GM18508 (cell line): ENCODE data around the gene CAMKMT.

ENCODE experiments used
- ATAC-seq: cut with Tn5 transposase; IDR thresholded peaks from one replicate; pipeline ENCODE4 v1.9.1; 2021; ENCODE audit warnings: moderate number of reproducible peaks; ENCODE audit not compliant: insufficient read depth, unreplicated experiment

The CAMKMT gene

DNA sequence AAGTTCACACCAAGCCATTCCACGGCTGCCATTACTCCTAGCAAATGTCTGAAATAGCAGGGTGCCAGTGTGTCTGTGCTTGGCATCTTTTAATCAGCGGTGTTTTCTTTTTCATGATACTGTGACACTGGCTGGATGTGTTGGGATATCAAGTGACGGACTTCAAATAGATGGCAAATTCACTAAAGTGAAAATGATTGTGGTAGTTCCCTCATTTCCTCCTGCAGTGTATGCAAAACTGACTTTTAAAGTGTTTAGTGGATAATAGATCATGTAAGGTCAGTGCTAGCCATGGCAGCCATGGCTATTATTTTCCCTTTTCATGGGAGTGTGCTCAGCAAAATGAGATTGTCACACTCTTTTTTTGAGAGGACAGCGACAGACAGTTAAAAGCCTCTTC, 318.2 kb downstream of the CAMKMT start:
- no peak for ATAC-seq

GRCh38 chr2:44680424-44680971, 318.8 kb downstream of the CAMKMT start:
- ATAC-seq, result no peak

- no peak for ATAC-seq
Measured at GRCh38 chr2:44680983-44681531, 319.3 kb downstream of the CAMKMT start.

DNA sequence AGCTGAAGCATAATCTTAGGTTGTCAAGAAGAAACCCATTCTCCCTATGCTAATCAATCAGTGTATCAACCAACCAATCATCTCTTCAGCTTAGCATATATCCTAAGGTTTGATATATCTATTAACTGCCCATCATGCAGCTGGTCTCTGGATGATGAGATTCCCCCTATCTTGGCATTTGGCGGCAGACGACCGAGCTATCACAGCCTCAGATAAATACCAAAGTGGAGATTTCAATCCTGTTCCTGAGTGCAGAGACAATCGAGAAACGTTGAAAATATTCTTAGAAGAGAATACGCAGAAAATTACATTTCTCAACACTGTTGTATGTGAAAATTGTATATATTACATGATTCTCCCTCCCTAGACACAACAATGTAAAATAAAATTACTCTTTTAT, 320.7 kb downstream of the CAMKMT start:
- ATAC-seq, result no peak

- ATAC-seq, result no peak
Measured at GRCh38 chr2:44684559-44684958, 322.8 kb downstream of the CAMKMT start.

- ATAC-seq, result no peak
Measured at GRCh38 chr2:44686561-44686960, 324.8 kb downstream of the CAMKMT start.

DNA sequence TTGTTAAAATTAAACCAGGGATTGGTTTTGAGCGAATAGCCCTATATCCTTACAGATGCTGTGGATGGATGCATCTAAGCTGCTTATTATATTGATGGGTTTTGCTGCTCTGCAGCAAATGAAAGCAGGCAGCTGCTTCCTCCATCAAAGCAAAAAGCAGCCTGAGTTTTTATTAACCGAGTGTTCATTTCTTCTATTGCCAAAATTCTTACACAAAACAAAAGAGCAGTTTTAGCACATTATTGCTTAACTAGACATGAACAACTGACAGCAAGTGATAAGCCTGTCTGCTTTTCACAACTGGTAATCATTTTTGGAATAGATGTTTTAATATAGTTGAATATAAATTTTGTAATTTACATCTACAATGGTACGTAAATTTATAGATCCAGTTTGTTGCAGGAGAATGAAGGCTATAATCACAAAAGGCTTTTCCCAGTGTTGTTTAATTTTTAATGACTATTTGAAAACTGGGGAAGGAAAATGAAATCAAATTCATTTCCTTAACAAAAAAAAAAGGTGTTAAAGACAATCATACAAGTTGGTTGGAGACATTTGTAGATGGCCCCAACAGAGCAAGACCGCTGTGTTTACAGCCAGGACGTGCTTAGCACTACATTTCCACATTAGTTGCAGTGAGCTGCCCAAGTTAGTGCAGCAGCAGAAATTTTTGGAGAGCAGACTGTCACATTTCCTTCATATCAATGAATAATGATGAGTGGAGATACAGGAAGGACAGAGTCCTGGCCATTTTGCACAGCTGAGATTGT, 326.1 kb downstream of the CAMKMT start:
- ATAC-seq, result no peak

DNA sequence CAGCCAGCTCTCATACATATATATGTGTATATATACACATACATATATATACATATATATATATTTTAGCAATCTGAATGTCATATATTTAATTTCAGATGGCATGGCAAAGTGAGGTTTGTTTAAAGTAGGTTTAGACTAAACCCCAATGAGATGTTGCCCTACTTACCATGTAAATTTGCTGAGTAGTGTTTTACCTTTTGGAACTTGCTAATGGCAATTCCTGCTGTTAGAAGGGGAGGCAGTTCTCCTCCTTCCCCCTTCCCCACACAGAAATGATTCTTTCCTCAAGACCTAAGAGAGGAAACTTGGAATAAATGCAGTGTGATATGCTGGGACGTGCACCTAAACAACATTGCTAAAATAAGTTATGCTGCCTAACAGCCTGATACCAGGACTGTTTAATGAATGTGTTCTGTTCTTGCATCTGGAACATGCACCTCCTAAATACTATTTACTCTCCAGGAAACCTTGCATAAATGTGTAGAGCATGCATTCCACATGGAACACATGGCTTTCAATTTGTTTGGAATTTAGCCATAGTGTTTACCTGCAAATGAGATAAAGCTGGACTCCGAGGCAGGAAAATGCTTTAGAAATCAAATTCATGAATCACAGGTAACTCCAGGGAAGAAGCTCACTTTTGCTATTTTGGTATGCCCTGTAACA, 326.8 kb downstream of the CAMKMT start:
- no peak for ATAC-seq

DNA sequence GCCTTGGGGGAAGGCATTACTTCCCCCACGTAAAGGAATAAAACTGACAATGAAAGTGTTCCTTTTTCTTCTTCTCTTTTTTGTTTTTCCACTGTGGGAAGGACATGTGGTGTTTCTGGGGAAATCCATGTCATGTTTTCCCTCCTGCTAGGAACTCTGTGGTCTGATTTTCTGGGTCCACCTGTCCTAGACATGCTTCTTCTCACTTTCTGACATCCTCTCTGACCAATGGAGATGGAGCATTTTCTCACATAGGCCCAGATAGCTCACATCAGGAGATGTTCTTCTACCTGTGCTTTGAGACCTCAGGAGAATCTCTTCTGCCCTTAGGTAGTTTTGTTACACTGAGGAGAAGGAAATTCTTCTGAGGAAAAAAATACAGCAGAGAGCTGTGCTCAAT, 327.8 kb downstream of the CAMKMT start:
- ATAC-seq, result no peak

- ATAC-seq, result no peak
Measured at GRCh38 chr2:44691174-44691785, 329.5 kb downstream of the CAMKMT start.

- ATAC-seq, result no peak
Measured at GRCh38 chr2:44692821-44693220, 331.1 kb downstream of the CAMKMT start.

GRCh38 chr2:44700824-44701223, 339.1 kb downstream of the CAMKMT start:
- no peak for ATAC-seq

GRCh38 chr2:44705356-44705755, 343.6 kb downstream of the CAMKMT start:
- ATAC-seq, result no peak

- no peak for ATAC-seq
Measured at GRCh38 chr2:44705876-44706480, 344.2 kb downstream of the CAMKMT start.

DNA sequence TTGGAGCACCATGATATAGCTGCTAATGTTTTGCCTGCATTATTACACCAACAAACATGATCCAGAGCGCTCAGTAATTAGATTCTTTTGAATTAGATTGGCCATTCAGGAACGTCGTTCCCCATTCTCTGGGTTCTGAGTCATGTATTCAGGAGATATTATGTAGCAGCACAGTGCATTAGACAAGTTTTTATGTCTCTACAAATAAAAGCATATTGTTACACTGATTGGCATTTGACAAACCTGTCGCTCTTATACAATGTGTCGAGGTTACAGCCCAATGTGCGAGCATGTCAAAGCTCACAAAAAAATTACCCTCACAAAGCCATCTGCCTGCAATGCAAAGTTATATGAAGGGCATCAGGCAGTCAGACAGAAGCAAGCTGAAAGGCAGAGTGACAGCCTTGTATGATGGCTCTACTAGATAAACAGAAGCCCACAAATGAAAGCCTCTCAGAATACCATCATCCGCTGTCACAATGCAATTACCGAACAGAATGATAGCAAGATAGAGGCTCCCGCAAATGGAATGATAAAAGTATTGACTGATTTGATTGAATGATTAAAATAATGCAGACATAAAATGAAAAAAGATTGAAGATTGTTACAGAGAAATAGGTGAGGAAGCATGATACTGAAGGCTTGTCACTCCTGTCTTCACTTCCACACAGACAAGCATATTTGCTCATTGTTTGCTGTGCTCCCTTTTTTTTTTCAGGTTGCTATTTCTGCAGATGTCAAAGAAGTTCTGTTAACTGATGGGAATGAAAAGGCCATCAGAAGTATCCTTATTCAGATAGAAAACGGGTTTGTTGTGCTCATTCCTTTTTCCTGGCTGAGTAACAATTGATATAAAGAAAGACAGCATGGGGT, 345.2 kb downstream of the CAMKMT start:
- ATAC-seq, result no peak

DNA sequence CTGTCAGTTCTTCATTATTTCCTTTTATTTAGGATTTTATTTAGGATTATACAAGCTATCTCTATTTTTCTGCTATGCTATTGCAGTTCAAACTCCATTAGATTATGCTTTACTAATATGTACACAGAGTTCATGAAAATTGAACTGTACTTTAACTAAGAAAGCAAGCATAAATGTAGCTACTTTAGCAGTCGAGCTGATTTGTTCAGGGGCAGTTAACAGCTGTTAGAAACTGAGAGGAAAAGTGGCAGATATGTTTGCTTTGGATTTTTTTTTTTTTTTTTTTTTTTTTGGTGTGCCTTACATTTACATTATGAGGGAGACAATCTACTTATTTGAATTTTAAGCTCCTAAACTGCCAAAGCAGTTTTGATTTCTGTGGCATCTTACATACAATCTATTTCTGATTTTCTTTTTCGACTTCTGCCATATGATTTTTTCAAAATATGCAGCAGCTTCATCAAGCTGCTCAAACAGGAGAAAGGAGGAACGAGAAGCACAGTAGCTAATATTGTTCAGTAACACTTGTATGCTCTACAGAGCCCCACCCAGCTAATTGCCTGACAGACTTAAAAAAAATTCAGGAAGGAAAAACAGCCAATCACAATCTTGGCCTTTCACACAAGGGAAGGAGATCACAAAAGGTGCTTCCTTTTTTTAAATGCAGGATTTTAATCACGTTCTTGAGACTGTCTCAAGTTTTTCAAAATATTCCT, 346.4 kb downstream of the CAMKMT start:
- ATAC-seq, result no peak

GRCh38 chr2:44708661-44709000, 346.9 kb downstream of the CAMKMT start:
- ATAC-seq, result no peak

DNA sequence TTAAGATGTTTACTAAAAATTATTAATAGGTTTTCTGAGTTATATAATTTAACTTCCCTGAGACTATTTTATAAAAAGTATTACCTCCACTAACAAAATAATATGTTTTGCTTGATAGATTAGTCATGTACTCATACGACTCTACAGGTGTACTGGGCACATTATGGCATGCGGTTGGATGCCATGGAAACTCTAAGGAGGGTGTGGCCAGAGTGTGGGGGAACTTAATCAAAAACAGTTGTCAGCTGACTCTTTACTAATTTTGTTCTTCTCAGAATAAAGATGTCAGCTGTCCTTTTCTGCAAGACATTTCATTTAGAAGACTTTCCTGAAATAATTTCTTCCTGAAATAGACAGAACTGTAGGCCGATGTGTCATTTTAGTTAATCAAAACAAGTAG, 351.4 kb downstream of the CAMKMT start:
- no peak for ATAC-seq

- ATAC-seq, result no peak
Measured at GRCh38 chr2:44715671-44716081, 353.9 kb downstream of the CAMKMT start.
